Measurements from ENCODE around the gene CFAP52.

CFAP52 gene

DNA sequence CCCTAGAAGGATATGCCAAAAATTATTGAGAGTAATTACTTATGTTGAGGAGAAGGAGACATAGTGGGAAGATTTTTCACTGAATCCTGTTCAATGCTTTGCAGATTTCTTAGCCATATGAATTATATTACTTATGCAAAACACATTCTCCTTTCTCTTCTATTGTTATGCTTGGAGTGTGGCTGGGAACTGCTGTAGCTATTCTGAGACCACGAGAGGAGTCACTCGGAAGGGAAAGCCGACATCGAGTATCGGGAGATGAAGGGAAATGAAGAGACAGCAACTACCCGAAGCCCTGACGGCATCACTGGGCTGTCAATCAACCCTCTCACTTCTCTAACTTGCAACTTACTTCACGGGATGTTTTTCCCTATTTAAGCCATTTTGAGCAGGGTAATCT is 40.4 kb upstream of the CFAP52 start:
- TF ChIP-seq, protein P1, sequence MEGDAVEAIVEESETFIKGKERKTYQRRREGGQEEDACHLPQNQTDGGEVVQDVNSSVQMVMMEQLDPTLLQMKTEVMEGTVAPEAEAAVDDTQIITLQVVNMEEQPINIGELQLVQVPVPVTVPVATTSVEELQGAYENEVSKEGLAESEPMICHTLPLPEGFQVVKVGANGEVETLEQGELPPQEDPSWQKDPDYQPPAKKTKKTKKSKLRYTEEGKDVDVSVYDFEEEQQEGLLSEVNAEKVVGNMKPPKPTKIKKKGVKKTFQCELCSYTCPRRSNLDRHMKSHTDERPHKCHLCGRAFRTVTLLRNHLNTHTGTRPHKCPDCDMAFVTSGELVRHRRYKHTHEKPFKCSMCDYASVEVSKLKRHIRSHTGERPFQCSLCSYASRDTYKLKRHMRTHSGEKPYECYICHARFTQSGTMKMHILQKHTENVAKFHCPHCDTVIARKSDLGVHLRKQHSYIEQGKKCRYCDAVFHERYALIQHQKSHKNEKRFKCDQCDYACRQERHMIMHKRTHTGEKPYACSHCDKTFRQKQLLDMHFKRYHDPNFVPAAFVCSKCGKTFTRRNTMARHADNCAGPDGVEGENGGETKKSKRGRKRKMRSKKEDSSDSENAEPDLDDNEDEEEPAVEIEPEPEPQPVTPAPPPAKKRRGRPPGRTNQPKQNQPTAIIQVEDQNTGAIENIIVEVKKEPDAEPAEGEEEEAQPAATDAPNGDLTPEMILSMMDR (conservative IDR thresholded peaks at IDR 0.05; ENCODE audit: low read depth, low read length) = no peak
- peak; percentile 42 for DNase-seq (ENCODE audit: low read depth)
- peak overlapping the region; percentile 11 for H3K4me3 ChIP-seq (ENCODE audit: low read depth, low read length)

DNA sequence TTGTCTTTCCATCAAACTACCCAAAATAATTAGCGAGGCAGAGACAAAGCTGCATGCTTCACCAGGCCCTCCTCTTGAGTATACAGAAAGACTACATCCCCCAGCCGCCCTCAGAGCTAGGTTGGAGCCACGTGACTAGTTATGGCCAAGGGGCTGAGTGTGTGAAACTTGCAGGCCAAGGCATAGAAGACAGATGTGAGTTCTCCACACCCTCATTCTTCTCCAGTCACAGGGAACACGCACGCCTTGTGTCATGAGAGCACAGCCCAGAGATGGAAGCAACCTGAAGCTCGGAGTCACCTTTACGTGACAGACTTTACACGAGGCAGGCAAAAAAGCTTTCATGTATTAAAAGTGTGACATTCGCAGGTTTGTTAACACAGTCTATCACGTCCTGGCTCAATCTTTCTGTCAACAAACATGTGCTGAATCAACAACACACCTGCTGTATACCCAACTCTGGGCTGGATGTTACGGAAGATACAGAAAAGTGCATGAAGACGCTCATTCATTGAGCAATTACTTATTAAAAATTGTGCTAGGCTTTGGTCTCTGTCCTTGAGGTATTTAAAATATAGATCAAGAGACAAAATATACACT is 39.2 kb upstream of the CFAP52 start:
- DNase-seq (ENCODE audit: low read depth) = no peak
- TF ChIP-seq, protein P1 (conservative IDR thresholded peaks at IDR 0.05; ENCODE audit: low read depth, low read length) = no peak
- H3K4me3 ChIP-seq (ENCODE audit: low read depth, low read length) = no peak overlapping the region

DNA sequence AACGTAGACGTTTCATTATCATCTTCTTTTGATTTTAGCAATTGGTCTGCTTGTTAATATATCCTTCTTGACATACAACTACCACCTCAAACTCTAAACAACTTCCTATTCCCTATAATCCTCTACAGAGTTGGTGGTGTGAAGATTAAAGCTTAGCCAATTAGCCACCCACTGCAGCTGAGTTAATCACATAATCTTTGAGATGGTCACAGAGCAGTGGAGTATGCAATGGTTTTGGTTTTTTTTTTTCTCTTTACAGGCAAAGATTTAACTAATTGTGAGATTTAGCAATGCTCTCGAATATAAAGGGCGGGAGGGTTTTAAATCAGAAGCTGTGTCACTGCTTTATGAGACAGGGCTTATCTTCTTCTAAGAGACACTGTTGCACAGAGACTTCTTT is 37.8 kb upstream of the CFAP52 start:
- no peak for DNase-seq (ENCODE audit: low read depth)
- TF ChIP-seq, protein P1 (conservative IDR thresholded peaks at IDR 0.05; ENCODE audit: low read depth, low read length) = no peak
- no peak overlapping the region for H3K4me3 ChIP-seq (ENCODE audit: low read depth, low read length)

DNA sequence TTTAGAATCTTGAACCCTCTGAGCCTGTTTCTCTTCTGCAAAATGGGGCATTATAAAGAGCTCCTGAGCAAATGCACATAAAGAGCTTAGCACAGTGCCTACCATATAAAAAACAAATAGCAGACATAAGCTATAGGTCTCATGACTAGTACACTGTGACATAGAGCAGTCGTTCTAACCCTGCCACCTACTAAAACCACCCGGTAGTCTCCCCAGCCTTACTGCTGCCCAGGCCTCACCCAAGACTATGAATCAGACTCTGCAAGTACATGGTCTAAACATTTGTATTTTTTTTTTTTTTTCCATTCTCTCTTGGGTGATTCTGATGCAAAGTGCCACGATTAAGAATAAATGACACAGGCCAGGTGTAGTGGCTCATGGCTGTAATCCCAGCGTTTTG is 34.7 kb upstream of the CFAP52 start:
- no peak for DNase-seq (ENCODE audit: low read depth)
- TF ChIP-seq, protein P1 (conservative IDR thresholded peaks at IDR 0.05; ENCODE audit: low read depth, low read length) = no peak
- H3K4me3 ChIP-seq (ENCODE audit: low read depth, low read length) = no peak overlapping the region

DNA sequence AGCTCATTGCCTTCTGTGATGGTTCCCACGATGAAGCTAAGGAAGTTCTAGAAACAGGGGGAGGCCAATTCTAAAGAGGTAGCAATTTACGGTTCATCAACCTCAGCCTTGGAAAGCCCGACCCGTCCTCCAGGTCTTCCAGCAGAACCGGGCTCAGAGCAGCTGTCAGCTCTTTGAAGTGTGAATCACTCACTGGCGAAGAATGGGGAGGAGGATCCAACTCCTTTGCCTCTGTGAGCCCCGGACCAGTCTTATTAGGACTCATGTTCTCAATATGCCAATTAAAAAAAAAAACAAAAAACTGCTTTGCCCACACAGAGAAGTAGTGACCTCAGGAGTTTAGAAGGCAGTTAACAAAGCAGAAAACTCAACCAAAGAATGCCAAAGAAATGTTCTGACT is 32.2 kb upstream of the CFAP52 start:
- DNase-seq (ENCODE audit: low read depth) = no peak
- no peak overlapping the region for H3K4me3 ChIP-seq (ENCODE audit: low read depth, low read length)
- TF ChIP-seq, protein P1 (conservative IDR thresholded peaks at IDR 0.05; ENCODE audit: low read depth, low read length) = no peak

DNA sequence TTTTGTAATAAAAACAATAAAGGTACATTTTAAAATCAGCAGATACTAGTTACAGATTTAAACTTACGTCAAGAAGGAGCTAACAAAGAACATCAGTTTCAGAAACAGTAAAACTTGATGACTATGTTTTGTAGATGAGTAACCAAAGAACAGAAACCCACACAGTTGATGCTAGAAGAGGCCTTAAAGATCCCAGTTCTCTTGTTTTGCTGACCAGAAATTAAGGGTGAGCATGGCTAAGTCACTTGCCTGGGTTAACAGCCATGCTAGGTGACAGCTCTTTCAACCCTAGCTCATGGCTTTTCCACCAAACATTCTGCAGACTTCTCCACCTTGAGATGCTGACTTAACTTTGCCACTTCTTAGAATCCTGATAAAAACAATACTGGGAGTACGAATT is 27.2 kb upstream of the CFAP52 start:
- no peak for DNase-seq (ENCODE audit: low read depth)
- H3K4me3 ChIP-seq (ENCODE audit: low read depth, low read length) = no peak overlapping the region
- TF ChIP-seq, protein P1 (conservative IDR thresholded peaks at IDR 0.05; ENCODE audit: low read depth, low read length) = no peak

DNA sequence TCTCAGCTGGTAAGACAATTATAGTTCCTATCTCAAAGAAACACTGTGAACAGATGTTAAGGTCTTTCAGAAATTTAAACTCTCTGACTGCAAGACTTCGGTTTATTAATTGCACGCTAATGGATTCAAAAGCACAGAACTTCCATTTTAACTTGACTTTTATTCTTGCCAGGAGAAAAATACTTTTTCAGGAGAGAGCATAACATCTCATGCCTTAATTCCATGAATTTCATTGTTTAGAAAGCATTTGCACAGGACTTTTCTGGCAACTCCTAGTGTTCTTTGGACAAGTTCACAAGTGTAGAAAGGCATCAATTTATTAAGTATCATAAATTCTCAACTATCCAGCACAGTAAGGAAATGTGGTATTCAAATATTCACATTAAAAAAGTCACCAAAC is 23.3 kb upstream of the CFAP52 start:
- TF ChIP-seq, protein P1 (conservative IDR thresholded peaks at IDR 0.05; ENCODE audit: low read depth, low read length) = no peak
- no peak for DNase-seq (ENCODE audit: low read depth)
- H3K4me3 ChIP-seq (ENCODE audit: low read depth, low read length) = no peak overlapping the region

Measured in choroid plexus epithelial cell (primary cell).